Thyroid gland (tissue), 4 donors: ENCODE results near the gene TMEM214. TPM values are rescaled to one million over a fixed set of nuclear protein-coding genes. Genes with fewer than 3 reads are reported as not detected.
A peak's percentile ranks its signal among the peaks of the same experiment; 100 is the strongest.

Source experiments
- DNase-seq, 2 donors: peaks; one replicate each; pipeline ENCODE4 v3.0.0-alpha.2; 2019
- H3K27ac ChIP-seq, 3 donors: fragments of 200-600 bp; sonication (generic); 1 replicate in 2 of 3; 2 replicates in 1 of 3; pipeline ENCODE4 v1.5.1; 2016 to 2019; ENCODE audit warnings: mild to moderate bottlenecking in 1 of 3, moderate library complexity in 1 of 3
- H3K27me3 ChIP-seq: fragments of 200-600 bp; sonication (generic); one replicate; pipeline ENCODE4 v1.5.1; 2019
- H3K36me3 ChIP-seq, 2 donors: fragments of 200-600 bp; sonication (generic); one replicate each; pipeline ENCODE4 v1.5.1; 2016 to 2019
- H3K4me1 ChIP-seq, 2 donors: fragments of 200-600 bp; sonication (generic); one replicate each; pipeline ENCODE4 v1.5.1; 2017 to 2019
- H3K4me3 ChIP-seq, 3 donors: fragments of 200-600 bp; sonication (generic); replicated peaks in 1 of 3; 1 replicate in 2 of 3; 2 replicates in 1 of 3; pipeline ENCODE4 v1.5.1; 2016; ENCODE audit warnings: mild to moderate bottlenecking in 1 of 3
- H3K9me3 ChIP-seq: fragments of 200-600 bp; sonication (generic); one replicate; pipeline ENCODE4 v1.5.1; 2017
- POLR2A ChIP-seq, 2 donors: fragments of 450-650 bp; IDR thresholded peaks; one replicate each; pipeline ENCODE4 v1.6.1; 2017; ENCODE audit warnings: antibody characterized with exemption in 2 of 2, mild to moderate bottlenecking in 2 of 2, moderate library complexity in 1 of 2
- WGBS, 2 donors: methylation state at CpG; one replicate each; pipeline ENCODE4 v1.1.5; 2017; 5-methylcytosine and 5-hydroxymethylcytosine counted together
- intact Hi-C: fragments of 100-400 bp; cut with DNase I; formaldehyde crosslinking; loops from one replicate; pipeline ENCODE4 v1.15.1; 2023
- total RNA-seq, 4 donors: library from RNA; depleted of rRNA; stranded (reverse); fragments of >200 nt; gene quantifications; one replicate each; pipeline ENCODE4 v1.2.3, GENCODE V29; 2016
- TF ChIP-seq, protein P1 (sequence below), 6 experiments: fragments of 200-600 bp in 3 of 6; fragments of 450-650 bp in 3 of 6; sonication (generic) in 3 of 6; IDR thresholded peaks; one replicate each; pipeline ENCODE4 v1.5.1; 2016 to 2019; ENCODE audit warnings: antibody characterized with exemption in 6 of 6, mild to moderate bottlenecking in 2 of 6, inconsistent platforms in 1 of 6, moderate library complexity in 1 of 6

The TMEM214 gene
- total RNA-seq, 4 donors from 2014 or later, result 43.3 to 93.8 (median 78.9) TPM

DNA sequence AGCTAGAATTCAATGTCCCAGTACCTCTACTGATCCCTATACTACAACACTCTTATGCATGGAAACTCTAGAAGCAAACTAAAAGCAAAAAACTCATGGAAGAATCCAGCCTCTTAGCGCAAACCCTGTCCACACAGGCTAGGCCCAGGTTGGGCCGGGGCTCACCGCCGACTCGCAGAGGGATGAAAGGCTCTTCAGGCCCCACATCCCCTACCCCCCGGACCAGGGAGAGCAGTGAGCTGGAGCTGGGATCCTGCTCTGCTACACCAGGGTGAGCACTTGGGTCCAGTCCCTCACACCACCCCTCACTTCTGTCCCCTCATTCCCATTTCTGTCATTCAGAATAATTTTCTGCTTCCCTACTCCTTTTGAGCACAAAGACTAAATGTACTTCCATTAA is 36.7 kb downstream of the TMEM214 start:
- Histone ChIP-seq H3K27me3 (no peaks in the 10 kb centered on the region), H3K4me3 (no peak overlapping the region), H3K9me3 (no peaks in the 10 kb centered on the region), H3K4me1 (peaks cover 21 to 32% of the 10 kb centered on the region in 2 donors), H3K27ac (no peak overlapping the region), H3K36me3 (peaks cover 0 to 11% of the 10 kb centered on the region in 2 donors)
- no peak for DNase-seq
- 92 to 93% methylated on average over 6 of the region's 6 CpGs for WGBS, 2 donors
- intact Hi-C loops, result no loop called here
- no peak for TF ChIP-seq POLR2A (IDR thresholded peaks at IDR 0.05)
- TF ChIP-seq, protein P1, sequence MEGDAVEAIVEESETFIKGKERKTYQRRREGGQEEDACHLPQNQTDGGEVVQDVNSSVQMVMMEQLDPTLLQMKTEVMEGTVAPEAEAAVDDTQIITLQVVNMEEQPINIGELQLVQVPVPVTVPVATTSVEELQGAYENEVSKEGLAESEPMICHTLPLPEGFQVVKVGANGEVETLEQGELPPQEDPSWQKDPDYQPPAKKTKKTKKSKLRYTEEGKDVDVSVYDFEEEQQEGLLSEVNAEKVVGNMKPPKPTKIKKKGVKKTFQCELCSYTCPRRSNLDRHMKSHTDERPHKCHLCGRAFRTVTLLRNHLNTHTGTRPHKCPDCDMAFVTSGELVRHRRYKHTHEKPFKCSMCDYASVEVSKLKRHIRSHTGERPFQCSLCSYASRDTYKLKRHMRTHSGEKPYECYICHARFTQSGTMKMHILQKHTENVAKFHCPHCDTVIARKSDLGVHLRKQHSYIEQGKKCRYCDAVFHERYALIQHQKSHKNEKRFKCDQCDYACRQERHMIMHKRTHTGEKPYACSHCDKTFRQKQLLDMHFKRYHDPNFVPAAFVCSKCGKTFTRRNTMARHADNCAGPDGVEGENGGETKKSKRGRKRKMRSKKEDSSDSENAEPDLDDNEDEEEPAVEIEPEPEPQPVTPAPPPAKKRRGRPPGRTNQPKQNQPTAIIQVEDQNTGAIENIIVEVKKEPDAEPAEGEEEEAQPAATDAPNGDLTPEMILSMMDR (IDR thresholded peaks at IDR 0.05), result no peak

DNA sequence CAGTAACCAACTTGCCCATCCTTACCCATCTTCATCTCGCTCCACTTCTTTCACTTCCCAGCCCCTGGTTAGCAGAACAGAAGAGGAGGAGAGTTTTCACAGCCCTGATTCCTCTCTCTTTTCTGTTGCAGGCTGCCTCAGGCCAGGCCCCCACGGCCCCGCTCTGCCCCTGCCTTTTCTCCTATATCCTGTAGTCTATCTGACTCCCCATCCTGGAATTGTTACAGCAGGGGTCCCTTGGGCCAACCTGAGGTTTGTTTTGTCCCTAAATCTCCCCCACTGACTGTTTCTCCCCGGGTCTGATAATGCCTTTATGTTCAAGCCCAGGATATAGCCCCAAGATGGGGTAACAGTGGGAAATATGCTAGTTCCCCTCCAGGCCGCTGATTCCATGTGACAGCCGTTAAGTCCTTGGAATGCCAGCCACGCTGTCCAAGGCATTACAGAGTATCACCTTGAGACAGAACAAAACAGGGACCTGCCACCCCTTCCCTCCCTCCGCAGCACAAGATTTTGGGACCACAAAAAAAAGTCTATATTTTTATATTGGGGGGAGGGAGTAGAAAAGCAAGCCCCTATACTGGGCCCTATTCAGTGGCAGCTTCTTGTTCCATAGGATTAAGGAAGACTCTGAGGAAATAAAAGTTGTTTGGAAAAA is 37.3 kb downstream of the TMEM214 start:
- 84 to 86% methylated on average over 8 of the region's 8 CpGs for WGBS, 2 donors
- no peaks in the 10 kb centered on the region for H3K9me3 ChIP-seq
- H3K27me3 ChIP-seq, result no peaks in the 10 kb centered on the region
- H3K4me3 ChIP-seq, result peak overlapping the region in 1 of 3 donors; percentile 80
- intact Hi-C loops, result loop anchor here (5.0 kb wide), 1 partner anchor 38 kb away; the partner anchor contains the start of gene TMEM214
- TF ChIP-seq POLR2A (IDR thresholded peaks at IDR 0.05), result no peak
- TF ChIP-seq, protein P1 (IDR thresholded peaks at IDR 0.05), result no peak
- peaks cover 0 to 11% of the 10 kb centered on the region in 2 donors for H3K36me3 ChIP-seq
- H3K4me1 ChIP-seq, result peaks cover 21 to 37% of the 10 kb centered on the region in 2 donors
- DNase-seq, result no peak
- peak overlapping the region in 1 of 3 donors; percentile 31 for H3K27ac ChIP-seq

DNA sequence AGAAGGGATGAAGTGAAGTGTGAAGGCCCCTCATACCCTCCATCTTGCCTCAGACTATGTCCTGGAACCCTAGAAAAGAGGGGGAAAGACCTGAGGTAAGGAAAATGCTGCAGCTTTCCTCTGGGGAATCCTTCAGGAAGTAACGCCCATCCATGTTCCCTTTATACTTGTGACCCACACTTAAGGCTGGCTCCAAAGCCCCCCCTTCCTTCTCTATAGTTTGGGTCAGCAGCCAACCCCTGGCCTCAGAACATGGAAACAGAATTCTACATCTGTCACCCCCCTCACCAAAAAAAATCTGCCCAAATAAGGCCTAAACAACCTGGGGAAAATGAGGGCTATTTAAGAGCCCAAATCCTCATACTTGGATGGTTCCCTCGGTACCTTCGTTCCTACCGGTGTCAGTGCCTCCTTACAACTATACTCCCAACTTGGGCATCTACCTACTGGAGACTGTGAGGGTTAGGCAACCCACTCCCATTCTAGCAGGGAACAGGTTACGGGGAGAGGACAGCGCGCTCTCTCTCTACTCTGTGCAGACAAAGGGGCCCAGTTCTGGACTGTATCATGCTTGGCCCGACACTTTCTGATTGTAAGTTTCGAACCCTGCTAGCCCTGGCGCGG is 38.0 kb downstream of the TMEM214 start:
- TF ChIP-seq, protein P1 (IDR thresholded peaks at IDR 0.05), result no peak
- TF ChIP-seq POLR2A (IDR thresholded peaks at IDR 0.05), result no peak
- peaks cover 21 to 37% of the 10 kb centered on the region in 2 donors for H3K4me1 ChIP-seq
- WGBS, 2 donors, result 3 to 8% methylated on average over 7 to 11 of the region's 11 CpGs
- H3K27me3 ChIP-seq, result no peaks in the 10 kb centered on the region
- intact Hi-C loops, result loop anchor here (5.0 kb wide), 1 partner anchor 38 kb away; the partner anchor contains the start of gene TMEM214
- H3K36me3 ChIP-seq, result peaks cover 0 to 10% of the 10 kb centered on the region in 2 donors
- peak overlapping the region; percentile 80 to 98 (median 82) for H3K4me3 ChIP-seq
- peak overlapping the region; percentile 72 to 90 (median 81) for H3K27ac ChIP-seq
- DNase-seq, result no peak
- H3K9me3 ChIP-seq, result no peaks in the 10 kb centered on the region

DNA sequence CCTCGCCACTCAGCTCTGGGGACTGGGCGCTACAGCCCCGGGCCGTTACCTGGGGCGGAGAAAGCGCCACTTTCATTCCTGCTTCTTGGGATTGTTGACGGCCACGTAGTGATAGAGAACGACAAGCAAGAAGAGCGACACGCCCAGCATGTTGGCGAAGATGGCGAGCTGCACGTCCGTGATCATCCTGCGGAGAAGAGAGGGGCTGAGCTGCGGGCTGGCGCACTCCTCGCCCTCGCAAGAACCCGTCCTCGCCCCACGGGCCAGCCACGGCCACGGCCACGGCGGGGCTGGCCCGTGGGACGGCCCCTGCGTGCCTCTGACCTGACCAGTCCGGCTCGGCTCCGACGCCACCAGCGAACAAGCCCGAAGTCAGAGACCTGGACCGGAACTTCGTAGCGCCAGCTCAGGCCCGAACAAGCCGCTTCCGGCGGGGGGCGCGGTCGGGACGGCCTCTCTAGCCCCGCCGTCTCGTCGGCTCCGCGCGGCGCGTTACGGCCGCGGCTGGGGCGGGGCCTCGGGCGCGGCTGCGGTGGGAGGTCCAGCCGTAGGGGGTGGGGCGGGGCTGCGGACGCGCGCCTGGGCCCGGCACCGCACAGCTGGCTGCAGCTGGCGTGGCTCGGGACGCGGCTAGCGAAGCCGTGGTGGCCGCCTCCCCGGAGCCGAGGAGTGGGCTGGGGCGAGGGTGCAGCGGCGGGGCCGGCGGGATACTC is 38.7 kb downstream of the TMEM214 start, which contains the start of gene OST4:
OST4 (minus strand) TSS at position 378 of the 713 bp plus-strand sequence.
- peak; percentile 27 to 85 for TF ChIP-seq POLR2A (IDR thresholded peaks at IDR 0.05)
- TF ChIP-seq, protein P1 (IDR thresholded peaks at IDR 0.05), result no peak
- WGBS, 2 donors, result 0% methylated on average over 9 to 11 of the region's 86 CpGs
- Histone ChIP-seq H3K27me3 (no peaks in the 10 kb centered on the region), H3K4me1 (peaks cover 21 to 37% of the 10 kb centered on the region in 2 donors), H3K9me3 (no peaks in the 10 kb centered on the region), H3K27ac (peak within 1 kb of the TSS; percentile 77 to 90 (median 81)), H3K36me3 (peaks cover 0 to 9% of the 10 kb centered on the region in 2 donors), H3K4me3 (peak within 1 kb of the TSS; percentile 80 to 98 (median 82))
- intact Hi-C loops, result loop anchor here (5.0 kb wide), 1 partner anchor 39 kb away; the partner anchor contains the start of gene TMEM214
- peak; percentile 95 for DNase-seq
